NOMO-1 treated with dmso at 0.1 percent for 144 hours (cell line): ENCODE data around the gene MC3R.

Experiments
- DNase-seq: peaks from one replicate; lab custom pipeline; 2025; ENCODE audit not compliant: unreplicated experiment; lab: John Stamatoyannopoulos, UW

Gene MC3R

DNA sequence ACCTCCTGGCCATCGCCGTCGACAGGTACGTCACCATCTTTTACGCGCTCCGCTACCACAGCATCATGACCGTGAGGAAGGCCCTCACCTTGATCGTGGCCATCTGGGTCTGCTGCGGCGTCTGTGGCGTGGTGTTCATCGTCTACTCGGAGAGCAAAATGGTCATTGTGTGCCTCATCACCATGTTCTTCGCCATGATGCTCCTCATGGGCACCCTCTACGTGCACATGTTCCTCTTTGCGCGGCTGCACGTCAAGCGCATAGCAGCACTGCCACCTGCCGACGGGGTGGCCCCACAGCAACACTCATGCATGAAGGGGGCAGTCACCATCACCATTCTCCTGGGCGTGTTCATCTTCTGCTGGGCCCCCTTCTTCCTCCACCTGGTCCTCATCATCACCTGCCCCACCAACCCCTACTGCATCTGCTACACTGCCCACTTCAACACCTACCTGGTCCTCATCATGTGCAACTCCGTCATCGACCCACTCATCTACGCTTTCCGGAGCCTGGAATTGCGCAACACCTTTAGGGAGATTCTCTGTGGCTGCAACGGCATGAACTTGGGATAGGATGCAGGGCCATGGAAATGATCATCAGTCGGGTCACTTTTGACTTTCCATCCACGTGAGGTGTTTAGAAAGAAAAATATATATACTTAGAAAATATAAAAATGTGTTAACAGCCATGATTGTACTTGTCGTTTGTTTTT, 868 bp downstream of the MC3R start:
- peak; percentile 25 for DNase-seq

DNA sequence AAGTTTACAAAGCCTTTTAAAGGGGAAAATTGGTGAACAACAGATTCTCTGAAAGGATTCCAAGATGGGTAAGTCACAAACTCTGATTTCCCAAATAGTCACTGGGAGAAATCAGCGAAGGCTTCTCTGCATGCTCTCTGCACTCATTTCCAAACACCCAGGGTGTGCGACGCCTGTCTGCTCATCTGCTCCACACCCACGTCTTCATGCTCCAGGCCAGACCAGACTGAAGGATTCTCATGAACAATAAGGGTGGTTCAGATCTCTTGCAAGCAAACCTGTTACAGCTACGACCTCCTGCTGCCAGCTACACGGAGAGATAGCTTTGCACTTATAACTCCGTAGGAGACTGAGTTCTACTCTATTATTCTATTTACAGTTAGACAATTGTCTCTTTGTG, 1.4 kb downstream of the MC3R start:
- no peak for DNase-seq

DNA sequence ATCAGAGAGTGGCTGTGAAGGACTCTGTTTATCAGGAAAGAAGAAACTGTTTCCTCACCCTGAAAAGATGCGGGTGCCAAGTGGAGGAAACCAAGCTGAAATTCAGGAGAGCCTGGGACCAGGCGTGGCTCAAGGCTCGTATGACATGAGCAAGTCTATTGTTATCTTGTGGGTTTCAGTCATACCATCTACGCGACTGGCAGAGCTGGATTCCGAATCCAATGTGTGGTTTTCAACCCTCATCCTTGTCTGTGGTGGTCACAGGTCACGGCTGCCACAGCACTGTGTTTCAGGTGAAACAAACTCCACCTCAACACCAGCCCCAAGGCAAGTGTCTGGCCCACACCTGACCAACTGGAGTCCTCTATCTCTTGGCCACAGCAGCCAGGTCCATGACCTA, 9.1 kb downstream of the MC3R start:
- no peak for DNase-seq

DNA sequence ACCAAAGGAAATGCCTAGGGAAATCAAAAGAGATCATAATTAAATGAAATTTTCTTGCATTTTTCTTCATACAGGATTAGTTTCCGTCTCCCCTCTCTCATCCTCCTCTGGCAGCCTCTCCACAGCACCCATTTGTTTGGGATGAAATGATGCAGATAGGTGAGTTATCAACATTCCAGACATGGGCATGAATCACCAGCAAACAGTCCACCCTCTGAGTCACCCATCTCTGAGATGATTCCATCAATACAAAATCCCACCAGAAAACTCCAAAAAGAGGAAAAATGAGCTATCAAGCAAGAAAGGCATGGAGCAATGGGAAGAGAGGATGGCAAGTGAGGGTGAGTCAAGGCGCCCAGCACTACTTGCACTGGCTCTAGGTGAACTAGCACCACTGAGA, 11.4 kb downstream of the MC3R start:
- DNase-seq = no peak

DNA sequence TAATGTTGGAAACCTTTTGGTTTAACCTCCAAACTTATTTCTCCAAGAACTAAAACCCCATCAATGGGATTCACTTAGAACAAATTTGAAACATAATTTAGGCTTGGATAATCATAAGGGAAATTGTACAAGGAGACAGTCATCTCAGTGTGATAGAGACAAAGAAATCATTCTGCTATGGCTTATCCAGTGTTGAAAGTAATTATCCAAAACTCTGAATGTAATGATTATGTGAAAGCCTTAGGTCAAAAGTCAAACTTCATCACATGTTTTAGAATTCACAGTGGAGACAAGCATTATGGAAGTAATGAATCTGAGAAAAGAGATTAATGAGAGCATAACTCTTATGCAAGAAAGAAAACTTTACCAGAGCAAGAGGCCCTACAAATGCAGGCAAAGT, 20.0 kb downstream of the MC3R start:
- DNase-seq = no peak

DNA sequence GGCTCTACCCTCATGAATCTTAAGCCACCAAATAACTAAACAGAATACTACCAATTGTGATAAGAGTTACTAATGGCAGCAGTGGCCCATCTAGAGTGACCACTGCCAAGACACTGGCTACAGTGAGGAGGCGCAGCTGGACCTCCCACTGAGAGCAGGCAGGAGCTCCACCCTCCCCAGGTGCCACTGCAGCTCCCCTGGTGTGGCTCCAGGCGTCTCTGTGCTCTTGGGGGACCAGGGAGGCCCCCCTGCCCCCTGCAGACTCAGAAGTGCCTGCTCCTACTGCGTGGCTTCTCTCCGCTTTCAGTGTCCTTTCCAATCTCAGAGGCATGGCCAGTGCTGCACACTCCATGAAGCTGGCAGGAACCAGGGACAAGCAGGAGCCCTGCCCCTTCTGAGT, 23.4 kb downstream of the MC3R start:
- no peak for DNase-seq

DNA sequence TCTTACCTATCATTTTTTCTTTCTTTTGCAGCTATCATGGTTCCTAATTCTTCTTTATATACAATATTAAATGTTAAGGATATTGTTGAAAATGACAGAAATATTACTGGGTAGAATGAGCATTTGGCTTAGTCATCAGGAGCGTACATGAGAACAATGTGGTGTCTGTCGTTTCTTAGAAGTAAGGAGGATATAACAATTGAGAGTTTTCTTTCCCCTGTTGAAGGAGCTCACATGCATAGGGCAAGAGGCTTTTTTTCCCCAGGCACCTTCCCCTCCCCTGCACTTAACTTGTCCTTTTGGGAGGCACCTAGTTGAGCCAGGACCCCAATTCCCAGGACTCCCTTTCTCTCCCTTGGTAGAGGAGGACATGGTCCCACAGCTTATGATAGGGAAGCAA, 25.0 kb downstream of the MC3R start:
- no peak for DNase-seq

DNA sequence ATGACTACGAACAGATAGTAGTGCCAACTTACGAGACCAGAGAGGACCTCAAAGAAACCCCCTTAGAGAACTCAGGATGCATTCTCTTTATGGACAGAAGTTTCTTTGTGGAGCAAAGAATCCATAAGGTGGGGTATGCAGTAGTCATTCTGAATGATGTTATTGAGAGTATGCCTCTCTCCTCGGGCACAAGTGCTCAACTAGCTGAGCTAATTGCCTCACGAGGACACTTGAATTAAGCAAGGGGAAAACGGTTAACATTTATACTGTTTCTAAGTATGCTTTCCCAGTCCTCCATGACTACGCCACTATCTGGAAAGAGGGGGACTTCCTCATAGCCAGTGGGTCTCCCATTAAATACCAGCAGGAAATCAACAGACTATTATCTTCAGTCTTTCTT, 25.6 kb downstream of the MC3R start:
- no peak for DNase-seq

DNA sequence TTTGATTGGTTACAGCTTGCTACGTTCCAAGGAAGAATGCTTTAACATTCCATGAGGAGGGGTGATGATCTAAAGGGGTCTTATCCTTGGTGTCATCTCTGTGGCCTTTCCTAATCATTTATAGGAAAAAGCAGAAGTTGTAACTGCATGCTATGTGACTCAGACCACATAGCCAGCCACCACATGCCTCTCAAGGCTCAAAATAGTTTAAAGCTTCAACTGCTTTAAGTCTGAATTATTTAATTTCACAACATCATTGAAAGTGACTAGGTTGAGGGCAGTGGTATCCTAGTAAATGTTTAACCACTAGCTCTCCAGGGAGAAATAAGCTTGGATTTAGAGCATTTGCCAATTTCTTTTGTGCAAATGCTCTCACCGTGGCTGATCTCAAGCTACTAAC, 29.7 kb downstream of the MC3R start:
- peak; percentile 60 for DNase-seq

DNA sequence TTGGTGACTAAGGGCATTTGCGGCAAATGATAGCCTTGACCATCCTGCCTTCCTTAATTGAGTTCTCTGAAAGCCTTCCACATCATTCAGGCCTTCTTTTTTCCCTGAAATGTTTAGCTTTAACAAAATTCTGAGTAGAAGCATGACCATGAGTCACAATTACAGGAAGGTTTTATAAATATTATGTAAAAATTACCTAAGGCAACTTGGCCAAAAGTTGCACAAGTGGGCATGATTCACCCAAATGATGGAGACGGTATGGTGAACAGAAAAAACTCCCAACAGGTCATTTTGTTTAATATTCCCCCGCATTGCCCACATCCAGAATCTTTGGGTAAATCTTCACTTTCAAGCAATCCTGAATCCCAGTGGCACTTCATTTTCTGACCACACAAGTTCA, 37.0 kb downstream of the MC3R start:
- peak; percentile 39 for DNase-seq

DNA sequence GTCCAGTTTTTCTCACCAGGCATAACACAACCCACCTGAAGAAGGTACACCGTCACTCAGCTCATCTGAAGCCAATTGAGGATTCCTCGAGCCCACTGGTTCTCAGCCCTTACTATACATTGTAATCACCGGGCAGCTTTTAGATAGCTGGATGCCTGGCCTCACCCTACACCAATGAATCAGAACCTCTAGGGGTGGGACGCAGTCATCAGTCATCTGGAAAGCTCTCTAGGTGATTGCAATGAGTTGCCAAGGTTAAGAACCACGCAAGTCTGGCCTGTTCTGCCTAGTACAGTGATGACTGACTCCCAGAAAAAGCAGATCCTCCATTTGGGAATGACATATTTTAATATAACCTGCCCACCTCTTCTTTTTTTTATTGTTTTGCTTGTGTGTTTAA, 41.1 kb downstream of the MC3R start:
- no peak for DNase-seq

DNA sequence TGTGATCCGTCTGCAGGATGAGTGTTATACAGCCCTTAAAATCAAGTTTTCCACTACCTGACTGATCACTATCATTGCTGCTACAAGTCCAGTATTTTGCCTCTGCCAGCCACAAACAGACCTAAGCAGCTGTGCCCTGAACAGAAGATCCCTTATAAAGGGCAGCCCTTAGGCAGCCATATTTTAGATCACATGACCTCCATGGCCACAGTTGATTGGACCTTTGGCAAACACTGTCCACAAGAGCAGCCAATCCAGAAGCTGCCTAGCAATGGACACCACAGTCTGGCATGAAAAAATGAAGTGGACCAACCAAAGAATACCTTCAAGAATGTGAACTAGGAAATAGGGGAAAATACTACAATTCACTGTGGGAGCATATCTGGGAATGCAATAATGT, 50.8 kb downstream of the MC3R start:
- no peak for DNase-seq
